NOMO-1 (cell line): ENCODE data around the gene CNTN4.
"Not testable (repeated sequence)": the region's sequence is repeated elsewhere in the genome, so short reads cannot be mapped to it uniquely, and the experiment has no call there.

ENCODE experiments used
- DNase-seq, 2 experiments: peaks; one replicate each; lab custom pipeline; 2025; ENCODE audit not compliant: unreplicated experiment in 2 of 2; lab: John Stamatoyannopoulos, UW

The CNTN4 gene

GRCh38 chr3:2510591-2511145, 412.0 kb downstream of the CNTN4 start:
- DNase-seq, result no peak

GRCh38 chr3:2511356-2511755, 412.7 kb downstream of the CNTN4 start:
- DNase-seq, result no peak

GRCh38 chr3:2512881-2513280, 414.2 kb downstream of the CNTN4 start:
- DNase-seq, result no peak

- no peak for DNase-seq
Observed at GRCh38 chr3:2513986-2514385, 415.3 kb downstream of the CNTN4 start.

- peak in 1 of 2 experiments; percentile 47 for DNase-seq
Observed at GRCh38 chr3:2516762-2517441, 418.2 kb downstream of the CNTN4 start.

GRCh38 chr3:2517500-2518172, 419.0 kb downstream of the CNTN4 start:
- no peak for DNase-seq

- no peak for DNase-seq
Observed at GRCh38 chr3:2523281-2523836, 424.7 kb downstream of the CNTN4 start.

- DNase-seq, result no peak
Observed at GRCh38 chr3:2525968-2526367, 427.3 kb downstream of the CNTN4 start.

- DNase-seq, result no peak
Observed at GRCh38 chr3:2526926-2527325, 428.3 kb downstream of the CNTN4 start.

GRCh38 chr3:2527328-2527727, 428.7 kb downstream of the CNTN4 start:
- peak; percentile 23 to 68 for DNase-seq

GRCh38 chr3:2534767-2535166, 436.1 kb downstream of the CNTN4 start:
- not testable (repeated sequence) for DNase-seq

GRCh38 chr3:2535206-2535605, 436.5 kb downstream of the CNTN4 start:
- no peak for DNase-seq

GRCh38 chr3:2536575-2536974, 437.9 kb downstream of the CNTN4 start:
- no peak for DNase-seq

- no peak for DNase-seq
Observed at GRCh38 chr3:2540115-2540514, 441.4 kb downstream of the CNTN4 start.

GRCh38 chr3:2543247-2543646, 444.6 kb downstream of the CNTN4 start:
- DNase-seq, result no peak

- DNase-seq, result no peak
Observed at GRCh38 chr3:2544212-2544611, 445.5 kb downstream of the CNTN4 start.

- DNase-seq, result no peak
Observed at GRCh38 chr3:2544718-2545117, 446.1 kb downstream of the CNTN4 start.

- DNase-seq, result no peak
Observed at GRCh38 chr3:2547049-2547448, 448.4 kb downstream of the CNTN4 start.

GRCh38 chr3:2554656-2555055, 456.0 kb downstream of the CNTN4 start:
- no peak for DNase-seq

- DNase-seq, result no peak
Observed at GRCh38 chr3:2558796-2559195, 460.1 kb downstream of the CNTN4 start.

- DNase-seq, result no peak
Observed at GRCh38 chr3:2567451-2567850, 468.8 kb downstream of the CNTN4 start.

GRCh38 chr3:2568156-2568555, 469.5 kb downstream of the CNTN4 start:
- no peak for DNase-seq
